ENCODE results near the gene KCNH3. TPM values are rescaled to one million over a fixed set of nuclear protein-coding genes. Genes with fewer than 3 reads are reported as not detected.

Gene KCNH3
- total and polyA plus RNA-seq, 2 of the 4 experiments (the other 2 are of a cell fraction): 0.10 TPM; not detected in 1

DNA sequence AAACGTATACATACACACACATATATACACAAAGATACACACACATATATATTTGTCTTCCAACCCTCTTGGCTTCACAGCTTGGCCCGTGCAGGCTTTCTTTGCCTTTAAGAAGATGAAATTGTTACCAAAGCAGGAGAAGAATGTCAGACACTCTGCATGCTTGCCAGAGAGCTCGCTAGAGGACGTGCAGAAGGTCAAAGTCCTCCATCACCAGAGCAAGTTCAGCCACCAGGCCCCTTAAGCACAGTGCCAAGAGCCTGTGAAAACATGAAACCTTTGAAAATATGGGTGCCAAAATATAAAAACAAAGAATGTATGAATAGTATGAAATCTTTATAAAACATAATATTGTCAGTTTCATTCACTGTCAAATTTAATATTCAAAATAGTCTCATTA lies 44.0 kb downstream of the KCNH3 start:
- DNase-seq: peak; percentile 14
- POLR2A ChIA-PET (ENCODE audit: unreplicated experiment): interaction anchor here (0.5 kb wide), 1 partner anchor 225 kb away, joined by 7 read pairs; no protein-coding TSS in a partner anchor

More for the DNA sequence above, 44.0 kb downstream of the KCNH3 start:
- Histone ChIP-seq H2AK5ac (ENCODE audit: low read depth, low read length) (no peak overlapping the region), H2BK15ac (ENCODE audit: low read depth, low read length) (no peak overlapping the region), H2BK5ac (ENCODE audit: low read depth, low read length, poor library complexity, severe bottlenecking) (no peak overlapping the region), H3K9ac (ENCODE audit: low read depth, low read length) (no peak overlapping the region), H3K4me1 (ENCODE audit: control insufficient read depth, insufficient read depth, low read length) (peaks cover 2% of the 10 kb centered on the region; the same call in 1 of the 2 replicates), H2BK20ac (ENCODE audit: low read depth, low read length) (no peak overlapping the region), H3K56ac (ENCODE audit: extremely low read depth, insufficient read depth, low read length) (no peak overlapping the region), H2AFZ (replicated peaks; ENCODE audit: low read length, poor library complexity) (no peak overlapping the region), H3K23ac (ENCODE audit: low read depth, low read length) (no peak overlapping the region), H3K4me3 (ENCODE audit: insufficient read depth, low read depth, low read length) (no peak overlapping the region), H4K20me1 (ENCODE audit: insufficient read depth, low read length) (peaks cover 9% of the 10 kb centered on the region), H3K9me1 (ENCODE audit: insufficient read depth, low read length) (no peaks in the 10 kb centered on the region), H3K36me3 (ENCODE audit: control insufficient read depth, insufficient read depth, low read length) (peaks cover 4% of the 10 kb centered on the region), H2AK9ac (replicated peaks; ENCODE audit: low read depth, low read length, poor library complexity) (no peak overlapping the region), H3K14ac (replicated peaks; ENCODE audit: low read depth, low read length) (no peak overlapping the region), H3K9me3 (ENCODE audit: control insufficient read depth, insufficient read depth, low read length) (no peaks in the 10 kb centered on the region), H4K8ac (ENCODE audit: low read depth in 2 of 2, low read length in 2 of 2) (no peak overlapping the region), H3K79me1 (ENCODE audit: low read depth in 1 of 2, low read length in 2 of 2) (peaks cover 0 to 16% of the 10 kb centered on the region in 2 experiments; a peak in 3 of 4 replicates), H2BK120ac (ENCODE audit: low read depth, low read length) (no peak overlapping the region), H3K27me3 (ENCODE audit: control insufficient read depth, insufficient read depth, low read length) (no peaks in the 10 kb centered on the region), H3K4me2 (ENCODE audit: low read depth, low read length) (no peak overlapping the region), H4K91ac (ENCODE audit: insufficient read depth, low read depth, low read length) (no peak overlapping the region), H3K18ac (ENCODE audit: low read depth, low read length) (no peak overlapping the region), H4K5ac (ENCODE audit: low read depth, low read length) (no peak overlapping the region), H3K4ac (ENCODE audit: low read depth, low read length) (no peak overlapping the region), H3K27ac (ENCODE audit: insufficient read depth, low read length) (no peak overlapping the region)
- CTCF ChIA-PET: interaction anchor here (3.2 to 5.4 kb wide), 2 partner anchors 224 to 251 kb away, joined by 8 to 36 read pairs; no protein-coding TSS in a partner anchor
- ATAC-seq (ENCODE audit: low read depth): peak; percentile 22; the same call in 1 of the 2 replicates
- in situ Hi-C loops (cut with MboI; ENCODE audit: low sequenced_read_pairs) (no loop called here), intact Hi-C loops (cut with micrococcal nuclease) (loop anchor here (5.0 kb wide), 1 partner anchor 71 kb away; no protein-coding TSS in a partner anchor), dilution Hi-C loops (cut with HindIII; ENCODE audit: low sequenced_read_pairs, unreplicated experiment) (no loop called here)
- WGBS, 2 experiments (ENCODE audit: extremely low coverage in 2 of 2, insufficient read length in 1 of 2): 60% methylated on average over 1 of the region's 4 CpGs; no CpG with 5 or more reads in 1 of the 2 experiments
- TF ChIP-seq, protein P1, sequence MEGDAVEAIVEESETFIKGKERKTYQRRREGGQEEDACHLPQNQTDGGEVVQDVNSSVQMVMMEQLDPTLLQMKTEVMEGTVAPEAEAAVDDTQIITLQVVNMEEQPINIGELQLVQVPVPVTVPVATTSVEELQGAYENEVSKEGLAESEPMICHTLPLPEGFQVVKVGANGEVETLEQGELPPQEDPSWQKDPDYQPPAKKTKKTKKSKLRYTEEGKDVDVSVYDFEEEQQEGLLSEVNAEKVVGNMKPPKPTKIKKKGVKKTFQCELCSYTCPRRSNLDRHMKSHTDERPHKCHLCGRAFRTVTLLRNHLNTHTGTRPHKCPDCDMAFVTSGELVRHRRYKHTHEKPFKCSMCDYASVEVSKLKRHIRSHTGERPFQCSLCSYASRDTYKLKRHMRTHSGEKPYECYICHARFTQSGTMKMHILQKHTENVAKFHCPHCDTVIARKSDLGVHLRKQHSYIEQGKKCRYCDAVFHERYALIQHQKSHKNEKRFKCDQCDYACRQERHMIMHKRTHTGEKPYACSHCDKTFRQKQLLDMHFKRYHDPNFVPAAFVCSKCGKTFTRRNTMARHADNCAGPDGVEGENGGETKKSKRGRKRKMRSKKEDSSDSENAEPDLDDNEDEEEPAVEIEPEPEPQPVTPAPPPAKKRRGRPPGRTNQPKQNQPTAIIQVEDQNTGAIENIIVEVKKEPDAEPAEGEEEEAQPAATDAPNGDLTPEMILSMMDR (conservative IDR thresholded peaks at IDR 0.05; ENCODE audit: low read depth, low read length): no peak
- TF ChIP-seq POLR2A (IDR thresholded peaks at IDR 0.05; ENCODE audit: low read depth, low read length) (no peak), NFE2L2 (IDR thresholded peaks at IDR 0.05; ENCODE audit: low read depth, low read length) (no peak), RCOR1 (IDR thresholded peaks at IDR 0.05; ENCODE audit: insufficient replicate concordance, low read length) (no peak), MXI1 (IDR thresholded peaks at IDR 0.05; ENCODE audit: borderline replicate concordance, low read depth, low read length) (no peak)
- no TSS peak for BruUV-seq (replicated peaks)
